ENCODE data around the gene ESCO1. TPM values are rescaled to one million over a fixed set of nuclear protein-coding genes. Genes with fewer than 3 reads are reported as not detected.

ESCO1 gene
- total and polyA plus RNA-seq, 2 of the 13 experiments (the other 11 are each of a cell fraction or from before 2014, with no cell fraction given), result 6.3 to 19.4 TPM

DNA sequence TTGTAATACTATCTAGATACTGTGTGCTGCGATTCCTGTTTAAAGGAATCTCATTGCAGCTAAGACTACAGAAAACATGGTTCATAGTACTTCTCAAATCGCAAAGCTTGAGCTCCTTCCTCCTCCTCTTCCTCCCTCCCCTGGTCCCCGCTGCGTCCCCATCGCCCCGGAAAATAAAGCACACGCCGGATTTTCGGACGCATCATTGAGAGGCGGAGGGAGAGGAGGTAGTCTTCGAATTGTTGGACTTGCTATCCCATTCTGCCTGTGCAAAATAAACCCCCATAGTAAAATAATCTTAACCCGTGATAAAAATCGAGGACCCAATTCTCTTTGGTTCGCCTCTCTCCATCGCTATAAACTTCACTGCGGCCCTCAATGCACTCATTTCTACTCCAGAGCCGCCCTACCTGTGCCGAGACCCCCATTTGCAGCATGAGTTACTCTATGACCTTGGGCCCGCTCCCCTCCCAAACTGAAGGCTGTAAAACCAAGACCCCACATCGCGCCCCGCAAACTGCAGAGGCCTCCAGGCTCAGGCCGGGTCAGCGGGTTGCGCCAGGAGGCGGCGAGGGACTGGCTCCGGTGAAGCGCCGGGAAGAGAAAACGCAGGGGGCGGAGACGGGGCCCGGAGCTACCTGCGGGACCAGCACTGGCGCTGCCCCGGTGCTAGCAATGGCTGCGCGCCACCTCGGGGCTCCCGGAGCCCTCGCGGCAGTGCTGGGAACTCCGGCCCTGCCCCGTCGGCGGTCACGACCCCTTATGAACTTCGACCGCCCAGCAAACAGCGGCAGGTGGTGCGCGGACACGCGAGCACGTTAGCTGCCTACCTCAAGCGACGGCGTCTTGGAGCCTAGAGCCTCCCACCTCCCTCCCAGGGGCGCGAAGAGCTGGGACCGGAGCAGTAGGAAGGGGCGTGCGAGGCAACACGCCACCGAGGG is 649 bp downstream of the ESCO1 start (continued):
- no peak; the same call in 1 of the 2 replicates for TF ChIP-seq SIN3A (IDR thresholded peaks at IDR 0.05; ENCODE audit: borderline replicate concordance, low read depth, low read length)
- 0 out of 2 replicates have a peak, but pooled peaks have one; percentile 51 for TF ChIP-seq KAT7 (CRISPR knock-in tag; IDR thresholded peaks at IDR 0.05; ENCODE audit: borderline replicate concordance)
- no peak for TF ChIP-seq GATA4 (IDR thresholded peaks at IDR 0.05; ENCODE audit: borderline replicate concordance, low read depth)
- no peak for TF ChIP-seq NFYB (CRISPR knock-in tag; IDR thresholded peaks at IDR 0.05)
- TF ChIP-seq, protein P1, sequence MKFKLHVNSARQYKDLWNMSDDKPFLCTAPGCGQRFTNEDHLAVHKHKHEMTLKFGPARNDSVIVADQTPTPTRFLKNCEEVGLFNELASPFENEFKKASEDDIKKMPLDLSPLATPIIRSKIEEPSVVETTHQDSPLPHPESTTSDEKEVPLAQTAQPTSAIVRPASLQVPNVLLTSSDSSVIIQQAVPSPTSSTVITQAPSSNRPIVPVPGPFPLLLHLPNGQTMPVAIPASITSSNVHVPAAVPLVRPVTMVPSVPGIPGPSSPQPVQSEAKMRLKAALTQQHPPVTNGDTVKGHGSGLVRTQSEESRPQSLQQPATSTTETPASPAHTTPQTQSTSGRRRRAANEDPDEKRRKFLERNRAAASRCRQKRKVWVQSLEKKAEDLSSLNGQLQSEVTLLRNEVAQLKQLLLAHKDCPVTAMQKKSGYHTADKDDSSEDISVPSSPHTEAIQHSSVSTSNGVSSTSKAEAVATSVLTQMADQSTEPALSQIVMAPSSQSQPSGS (CRISPR knock-in tag; IDR thresholded peaks at IDR 0.05), result no peak
- TF ChIP-seq ZNF674 (CRISPR knock-in tag; IDR thresholded peaks at IDR 0.05; ENCODE audit: low read depth), result peak; percentile 30; the same call in 1 of the 2 replicates
- no peak for TF ChIP-seq SRSF4 (IDR thresholded peaks at IDR 0.05; ENCODE audit: low read depth, low read length, poor library complexity, severe bottlenecking)
- TF ChIP-seq ZZZ3 (CRISPR knock-in tag; IDR thresholded peaks at IDR 0.05; ENCODE audit: borderline replicate concordance), result no peak
- TF ChIP-seq ZNF761 (CRISPR knock-in tag; conservative IDR thresholded peaks at IDR 0.05), result no peak
- TF ChIP-seq ZNF329 (CRISPR knock-in tag; IDR thresholded peaks at IDR 0.05; ENCODE audit: low read depth), result no peak
- TF ChIP-seq U2AF2 (IDR thresholded peaks at IDR 0.05; ENCODE audit: low read depth, low read length), result no peak
- TF ChIP-seq, protein P2, sequence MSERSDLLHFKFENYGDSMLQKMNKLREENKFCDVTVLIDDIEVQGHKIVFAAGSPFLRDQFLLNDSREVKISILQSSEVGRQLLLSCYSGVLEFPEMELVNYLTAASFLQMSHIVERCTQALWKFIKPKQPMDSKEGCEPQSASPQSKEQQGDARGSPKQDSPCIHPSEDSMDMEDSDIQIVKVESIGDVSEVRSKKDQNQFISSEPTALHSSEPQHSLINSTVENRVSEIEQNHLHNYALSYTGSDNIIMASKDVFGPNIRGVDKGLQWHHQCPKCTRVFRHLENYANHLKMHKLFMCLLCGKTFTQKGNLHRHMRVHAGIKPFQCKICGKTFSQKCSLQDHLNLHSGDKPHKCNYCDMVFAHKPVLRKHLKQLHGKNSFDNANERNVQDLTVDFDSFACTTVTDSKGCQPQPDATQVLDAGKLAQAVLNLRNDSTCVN (CRISPR knock-in tag; IDR thresholded peaks at IDR 0.05; ENCODE audit: borderline replicate concordance), result no peak
- TF ChIP-seq JUN (CRISPR knock-in tag; IDR thresholded peaks at IDR 0.05), result no peak
- no peak for TF ChIP-seq ZNF580 (CRISPR knock-in tag; IDR thresholded peaks at IDR 0.05; ENCODE audit: borderline replicate concordance, low read depth)
- TF ChIP-seq, protein P3, sequence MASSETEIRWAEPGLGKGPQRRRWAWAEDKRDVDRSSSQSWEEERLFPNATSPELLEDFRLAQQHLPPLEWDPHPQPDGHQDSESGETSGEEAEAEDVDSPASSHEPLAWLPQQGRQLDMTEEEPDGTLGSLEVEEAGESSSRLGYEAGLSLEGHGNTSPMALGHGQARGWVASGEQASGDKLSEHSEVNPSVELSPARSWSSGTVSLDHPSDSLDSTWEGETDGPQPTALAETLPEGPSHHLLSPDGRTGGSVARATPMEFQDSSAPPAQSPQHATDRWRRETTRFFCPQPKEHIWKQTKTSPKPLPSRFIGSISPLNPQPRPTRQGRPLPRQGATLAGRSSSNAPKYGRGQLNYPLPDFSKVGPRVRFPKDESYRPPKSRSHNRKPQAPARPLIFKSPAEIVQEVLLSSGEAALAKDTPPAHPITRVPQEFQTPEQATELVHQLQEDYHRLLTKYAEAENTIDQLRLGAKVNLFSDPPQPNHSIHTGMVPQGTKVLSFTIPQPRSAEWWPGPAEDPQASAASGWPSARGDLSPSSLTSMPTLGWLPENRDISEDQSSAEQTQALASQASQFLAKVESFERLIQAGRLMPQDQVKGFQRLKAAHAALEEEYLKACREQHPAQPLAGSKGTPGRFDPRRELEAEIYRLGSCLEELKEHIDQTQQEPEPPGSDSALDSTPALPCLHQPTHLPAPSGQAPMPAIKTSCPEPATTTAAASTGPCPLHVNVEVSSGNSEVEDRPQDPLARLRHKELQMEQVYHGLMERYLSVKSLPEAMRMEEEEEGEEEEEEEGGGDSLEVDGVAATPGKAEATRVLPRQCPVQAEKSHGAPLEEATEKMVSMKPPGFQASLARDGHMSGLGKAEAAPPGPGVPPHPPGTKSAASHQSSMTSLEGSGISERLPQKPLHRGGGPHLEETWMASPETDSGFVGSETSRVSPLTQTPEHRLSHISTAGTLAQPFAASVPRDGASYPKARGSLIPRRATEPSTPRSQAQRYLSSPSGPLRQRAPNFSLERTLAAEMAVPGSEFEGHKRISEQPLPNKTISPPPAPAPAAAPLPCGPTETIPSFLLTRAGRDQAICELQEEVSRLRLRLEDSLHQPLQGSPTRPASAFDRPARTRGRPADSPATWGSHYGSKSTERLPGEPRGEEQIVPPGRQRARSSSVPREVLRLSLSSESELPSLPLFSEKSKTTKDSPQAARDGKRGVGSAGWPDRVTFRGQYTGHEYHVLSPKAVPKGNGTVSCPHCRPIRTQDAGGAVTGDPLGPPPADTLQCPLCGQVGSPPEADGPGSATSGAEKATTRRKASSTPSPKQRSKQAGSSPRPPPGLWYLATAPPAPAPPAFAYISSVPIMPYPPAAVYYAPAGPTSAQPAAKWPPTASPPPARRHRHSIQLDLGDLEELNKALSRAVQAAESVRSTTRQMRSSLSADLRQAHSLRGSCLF (CRISPR knock-in tag; IDR thresholded peaks at IDR 0.05; ENCODE audit: borderline replicate concordance), result no peak
- TF ChIP-seq ZNF563 (CRISPR knock-in tag; IDR thresholded peaks at IDR 0.05), result peak; percentile 77; the same call in 1 of the 2 replicates
- peak; percentile 67; the same call in 1 of the 2 replicates for TF ChIP-seq GLMP (CRISPR knock-in tag; IDR thresholded peaks at IDR 0.05; ENCODE audit: borderline replicate concordance)
- no peak for TF ChIP-seq ZNF343 (CRISPR knock-in tag; IDR thresholded peaks at IDR 0.05)
- TF ChIP-seq RAD21 (CRISPR knock-in tag; IDR thresholded peaks at IDR 0.05), result peak; percentile 53
